OCI-LY7 (cell line): ENCODE results near the gene NOL4L.

Experiments used
- CTCF ChIP-seq: fragments of 200-600 bp; sonication (generic); conservative IDR thresholded peaks from 2 replicates; pipeline ENCODE4 v1.5.1; 2014; ENCODE audit warnings: mild to moderate bottlenecking, antibody characterized with exemption, low read length, moderate library complexity, mixed read lengths
- EZH2phosphoT487 ChIP-seq: fragments of 200-600 bp; sonication (generic); IDR thresholded peaks from 2 replicates; pipeline ENCODE4 v1.6.1; 2018; ENCODE audit warnings: low read depth, borderline replicate concordance, mild to moderate bottlenecking, mixed run types, antibody characterized with exemption, low read length, moderate library complexity, mixed read lengths

GRCh38 chr20:32506721-32507120 lies 78.4 kb downstream of the NOL4L start:
- TF ChIP-seq CTCF (no peak), EZH2phosphoT487 (no peak)
